Measurements from ENCODE around the gene TBCB.

Gene TBCB

GRCh38 chr19:36136964-36137686 is 21.9 kb downstream of the TBCB start (continued):
- TF ChIP-seq BCL6B (tag by site-specific recombination; IDR thresholded peaks at IDR 0.05) = no peak
- TF ChIP-seq ZBTB20 (tag by site-specific recombination; IDR thresholded peaks at IDR 0.05) = peak; percentile 95
- TF ChIP-seq ELK4 (IDR thresholded peaks at IDR 0.05; ENCODE audit: borderline replicate concordance, low read depth, low read length) = no peak
- TF ChIP-seq KLF7 (tag by site-specific recombination; IDR thresholded peaks at IDR 0.05; ENCODE audit: borderline replicate concordance) = no peak
- TF ChIP-seq ZSCAN5A (tag by site-specific recombination; IDR thresholded peaks at IDR 0.05) = no peak
- TF ChIP-seq ZNF530 (tag by site-specific recombination; IDR thresholded peaks at IDR 0.05; ENCODE audit: low read depth) = no peak
- no peak for TF ChIP-seq ZNF558 (tag by site-specific recombination; IDR thresholded peaks at IDR 0.05)
- TF ChIP-seq ZBTB48 (tag by site-specific recombination; IDR thresholded peaks at IDR 0.05) = no peak
- no peak for TF ChIP-seq BCL11B (tag by site-specific recombination; IDR thresholded peaks at IDR 0.05; ENCODE audit: low read depth)
- TF ChIP-seq PRDM1 (tag by site-specific recombination; IDR thresholded peaks at IDR 0.05) = peak; percentile 22; the same call in 1 of the 2 replicates
- no peak for TF ChIP-seq ZNF776 (tag by site-specific recombination; IDR thresholded peaks at IDR 0.05; ENCODE audit: borderline replicate concordance)
- TF ChIP-seq ZNF600 (tag by site-specific recombination; IDR thresholded peaks at IDR 0.05) = peak; percentile 98
- TF ChIP-seq ZBTB1 (tag by site-specific recombination; IDR thresholded peaks at IDR 0.05) = no peak
- TF ChIP-seq ZBTB11 (tag by site-specific recombination; conservative IDR thresholded peaks at IDR 0.05; ENCODE audit: low read depth) = no peak
- TF ChIP-seq ZNF580 (tag by site-specific recombination; IDR thresholded peaks at IDR 0.05) = peak; percentile 77; the same call in 1 of the 2 replicates
- no peak for TF ChIP-seq YY1 (tag by site-specific recombination; IDR thresholded peaks at IDR 0.05)
- no peak for TF ChIP-seq KLF1 (tag by site-specific recombination; IDR thresholded peaks at IDR 0.05)
- no peak for TF ChIP-seq ZNF292 (tag by site-specific recombination; IDR thresholded peaks at IDR 0.05; ENCODE audit: borderline replicate concordance, low read depth)
- no peak for TF ChIP-seq ZSCAN16 (tag by site-specific recombination; IDR thresholded peaks at IDR 0.05)
- TF ChIP-seq ZNF10 (tag by site-specific recombination; IDR thresholded peaks at IDR 0.05) = no peak
- TF ChIP-seq ZNF488 (tag by site-specific recombination; IDR thresholded peaks at IDR 0.05) = no peak
- TF ChIP-seq SP7 (tag by site-specific recombination; IDR thresholded peaks at IDR 0.05) = peak; percentile 20; the same call in 1 of the 2 replicates
- TF ChIP-seq ZNF157 (tag by site-specific recombination; IDR thresholded peaks at IDR 0.05) = no peak
- TF ChIP-seq SCRT1 (tag by site-specific recombination; IDR thresholded peaks at IDR 0.05; ENCODE audit: borderline replicate concordance) = no peak
- no peak for TF ChIP-seq HOXC10 (CRISPR knock-in tag; IDR thresholded peaks at IDR 0.05)
- TF ChIP-seq ZNF121 (tag by site-specific recombination; IDR thresholded peaks at IDR 0.05) = no peak
- TF ChIP-seq ZNF449 (tag by site-specific recombination; IDR thresholded peaks at IDR 0.05) = peak; percentile 73; the same call in 1 of the 2 replicates

All from HEK293 (cell line).